Astrocyte (in vitro differentiated cells and primary cell): Measurements from ENCODE around the gene PKNOX1.

Experiments used
- EZH2 ChIP-seq: IDR thresholded peaks from 2 replicates; pipeline ENCODE4 v1.6.1; 2012; ENCODE audit warnings: mild to moderate bottlenecking, low read length, inconsistent platforms; ENCODE audit not compliant: insufficient read depth
- TF ChIP-seq, protein P1 (sequence below): IDR thresholded peaks from 2 replicates; pipeline ENCODE4 v1.5.1; 2011; ENCODE audit warnings: low read depth, mild to moderate bottlenecking, inconsistent platforms, low read length, moderate library complexity; ENCODE audit not compliant: insufficient read depth

DNA sequence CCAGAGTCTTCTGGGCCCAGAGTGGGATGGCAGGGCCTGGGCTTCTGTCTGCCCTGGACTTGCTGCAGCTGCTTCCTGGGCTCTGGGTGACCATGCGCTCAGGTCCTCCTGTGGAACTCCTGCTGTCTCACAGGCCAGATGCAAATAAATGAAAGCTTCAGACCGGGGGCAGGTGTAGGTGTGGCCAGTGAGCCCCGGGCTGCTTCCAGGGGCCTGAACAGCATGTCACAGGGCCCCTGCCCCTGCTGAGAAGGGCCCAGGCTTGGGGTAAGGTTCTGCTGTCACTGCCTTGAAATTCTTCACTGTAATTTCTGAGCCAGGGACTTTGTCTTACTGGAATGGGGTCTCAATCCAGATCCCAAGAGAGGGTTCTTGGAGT, 2.5 kb upstream of the PKNOX1 start:
- TF ChIP-seq, protein P1, sequence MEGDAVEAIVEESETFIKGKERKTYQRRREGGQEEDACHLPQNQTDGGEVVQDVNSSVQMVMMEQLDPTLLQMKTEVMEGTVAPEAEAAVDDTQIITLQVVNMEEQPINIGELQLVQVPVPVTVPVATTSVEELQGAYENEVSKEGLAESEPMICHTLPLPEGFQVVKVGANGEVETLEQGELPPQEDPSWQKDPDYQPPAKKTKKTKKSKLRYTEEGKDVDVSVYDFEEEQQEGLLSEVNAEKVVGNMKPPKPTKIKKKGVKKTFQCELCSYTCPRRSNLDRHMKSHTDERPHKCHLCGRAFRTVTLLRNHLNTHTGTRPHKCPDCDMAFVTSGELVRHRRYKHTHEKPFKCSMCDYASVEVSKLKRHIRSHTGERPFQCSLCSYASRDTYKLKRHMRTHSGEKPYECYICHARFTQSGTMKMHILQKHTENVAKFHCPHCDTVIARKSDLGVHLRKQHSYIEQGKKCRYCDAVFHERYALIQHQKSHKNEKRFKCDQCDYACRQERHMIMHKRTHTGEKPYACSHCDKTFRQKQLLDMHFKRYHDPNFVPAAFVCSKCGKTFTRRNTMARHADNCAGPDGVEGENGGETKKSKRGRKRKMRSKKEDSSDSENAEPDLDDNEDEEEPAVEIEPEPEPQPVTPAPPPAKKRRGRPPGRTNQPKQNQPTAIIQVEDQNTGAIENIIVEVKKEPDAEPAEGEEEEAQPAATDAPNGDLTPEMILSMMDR: no peak
- no peak for TF ChIP-seq EZH2
